Measurements from ENCODE around the gene ADAMTSL1.

DNA sequence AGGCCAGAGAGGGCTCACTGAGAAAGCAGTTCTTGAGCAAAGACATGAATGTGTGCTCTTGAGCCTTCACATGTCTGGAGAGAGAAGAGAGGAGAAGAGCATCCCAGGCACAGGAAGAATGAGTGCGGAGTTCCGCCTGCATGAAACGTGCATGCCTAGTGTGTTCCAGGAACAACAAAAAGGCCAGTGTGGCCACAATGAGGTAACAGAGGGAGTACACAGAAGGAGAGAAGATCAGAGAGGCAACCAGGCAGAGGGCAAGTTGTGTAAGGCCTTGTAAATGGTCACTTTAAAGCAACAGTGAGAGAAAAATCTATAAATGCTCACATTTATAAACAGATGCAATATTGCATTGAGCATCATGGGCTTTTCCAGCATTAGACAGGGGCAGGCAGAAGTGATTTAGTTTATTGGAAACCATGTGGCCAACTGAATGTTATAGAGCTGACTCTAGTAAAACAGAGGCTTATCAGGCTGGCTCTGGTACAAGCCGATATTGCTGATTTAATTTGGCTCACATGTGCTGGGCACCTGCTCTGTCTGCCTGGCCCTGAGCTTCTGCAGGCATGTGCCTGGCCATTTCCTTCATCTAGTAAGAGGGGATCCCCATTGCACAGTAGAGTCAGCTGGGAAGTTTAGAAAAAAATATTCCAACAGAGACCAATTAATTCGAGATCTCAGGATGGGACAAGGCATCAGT lies 373.8 kb downstream of the ADAMTSL1 start:
- TF ChIP-seq, protein P1, sequence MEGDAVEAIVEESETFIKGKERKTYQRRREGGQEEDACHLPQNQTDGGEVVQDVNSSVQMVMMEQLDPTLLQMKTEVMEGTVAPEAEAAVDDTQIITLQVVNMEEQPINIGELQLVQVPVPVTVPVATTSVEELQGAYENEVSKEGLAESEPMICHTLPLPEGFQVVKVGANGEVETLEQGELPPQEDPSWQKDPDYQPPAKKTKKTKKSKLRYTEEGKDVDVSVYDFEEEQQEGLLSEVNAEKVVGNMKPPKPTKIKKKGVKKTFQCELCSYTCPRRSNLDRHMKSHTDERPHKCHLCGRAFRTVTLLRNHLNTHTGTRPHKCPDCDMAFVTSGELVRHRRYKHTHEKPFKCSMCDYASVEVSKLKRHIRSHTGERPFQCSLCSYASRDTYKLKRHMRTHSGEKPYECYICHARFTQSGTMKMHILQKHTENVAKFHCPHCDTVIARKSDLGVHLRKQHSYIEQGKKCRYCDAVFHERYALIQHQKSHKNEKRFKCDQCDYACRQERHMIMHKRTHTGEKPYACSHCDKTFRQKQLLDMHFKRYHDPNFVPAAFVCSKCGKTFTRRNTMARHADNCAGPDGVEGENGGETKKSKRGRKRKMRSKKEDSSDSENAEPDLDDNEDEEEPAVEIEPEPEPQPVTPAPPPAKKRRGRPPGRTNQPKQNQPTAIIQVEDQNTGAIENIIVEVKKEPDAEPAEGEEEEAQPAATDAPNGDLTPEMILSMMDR (conservative IDR thresholded peaks at IDR 0.05 in 1 of 2, IDR thresholded peaks at IDR 0.05 in 1 of 2; ENCODE audit: extremely low read depth in 1 of 2, insufficient read depth in 1 of 2, low read depth in 1 of 2, low read length in 2 of 2): no peak
- TF ChIP-seq EZH2 (IDR thresholded peaks at IDR 0.05; ENCODE audit: borderline replicate concordance, low read length): no peak

Measured in mammary epithelial cell (primary cell).